ELF-1 (cell line): ENCODE results near the gene PWWP2A.
"Not testable (repeated sequence)": the region's sequence is repeated elsewhere in the genome, so short reads cannot be mapped to it uniquely, and the experiment has no call there.

ENCODE experiments used
- DNase-seq: peaks from one replicate; pipeline ENCODE4 v3.0.0-alpha.2; 2016; ENCODE audit warnings: low read depth, low spot score

The PWWP2A gene, protein sequence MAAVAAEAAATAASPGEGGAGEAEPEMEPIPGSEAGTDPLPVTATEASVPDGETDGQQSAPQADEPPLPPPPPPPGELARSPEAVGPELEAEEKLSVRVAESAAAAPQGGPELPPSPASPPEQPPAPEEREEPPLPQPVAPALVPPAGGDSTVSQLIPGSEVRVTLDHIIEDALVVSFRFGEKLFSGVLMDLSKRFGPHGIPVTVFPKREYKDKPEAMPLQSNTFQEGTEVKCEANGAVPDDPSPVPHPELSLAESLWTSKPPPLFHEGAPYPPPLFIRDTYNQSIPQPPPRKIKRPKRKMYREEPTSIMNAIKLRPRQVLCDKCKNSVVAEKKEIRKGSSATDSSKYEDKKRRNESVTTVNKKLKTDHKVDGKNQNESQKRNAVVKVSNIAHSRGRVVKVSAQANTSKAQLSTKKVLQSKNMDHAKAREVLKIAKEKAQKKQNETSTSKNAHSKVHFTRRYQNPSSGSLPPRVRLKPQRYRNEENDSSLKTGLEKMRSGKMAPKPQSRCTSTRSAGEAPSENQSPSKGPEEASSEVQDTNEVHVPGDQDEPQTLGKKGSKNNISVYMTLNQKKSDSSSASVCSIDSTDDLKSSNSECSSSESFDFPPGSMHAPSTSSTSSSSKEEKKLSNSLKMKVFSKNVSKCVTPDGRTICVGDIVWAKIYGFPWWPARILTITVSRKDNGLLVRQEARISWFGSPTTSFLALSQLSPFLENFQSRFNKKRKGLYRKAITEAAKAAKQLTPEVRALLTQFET

GRCh38 chr5:160119142-160119904, at the start of gene PWWP2A:
Gene PWWP2A, minus strand, starts transcription at chr5:160119450. Its CDS starts 62 bp downstream, at chr5:160119388.
- peak; percentile 100 for DNase-seq

GRCh38 chr5:160167624-160168165, 48.4 kb upstream of the PWWP2A start:
- DNase-seq: no peak

- DNase-seq: no peak
Observed at GRCh38 chr5:160166973-160167623, 47.8 kb upstream of the PWWP2A start.

DNA sequence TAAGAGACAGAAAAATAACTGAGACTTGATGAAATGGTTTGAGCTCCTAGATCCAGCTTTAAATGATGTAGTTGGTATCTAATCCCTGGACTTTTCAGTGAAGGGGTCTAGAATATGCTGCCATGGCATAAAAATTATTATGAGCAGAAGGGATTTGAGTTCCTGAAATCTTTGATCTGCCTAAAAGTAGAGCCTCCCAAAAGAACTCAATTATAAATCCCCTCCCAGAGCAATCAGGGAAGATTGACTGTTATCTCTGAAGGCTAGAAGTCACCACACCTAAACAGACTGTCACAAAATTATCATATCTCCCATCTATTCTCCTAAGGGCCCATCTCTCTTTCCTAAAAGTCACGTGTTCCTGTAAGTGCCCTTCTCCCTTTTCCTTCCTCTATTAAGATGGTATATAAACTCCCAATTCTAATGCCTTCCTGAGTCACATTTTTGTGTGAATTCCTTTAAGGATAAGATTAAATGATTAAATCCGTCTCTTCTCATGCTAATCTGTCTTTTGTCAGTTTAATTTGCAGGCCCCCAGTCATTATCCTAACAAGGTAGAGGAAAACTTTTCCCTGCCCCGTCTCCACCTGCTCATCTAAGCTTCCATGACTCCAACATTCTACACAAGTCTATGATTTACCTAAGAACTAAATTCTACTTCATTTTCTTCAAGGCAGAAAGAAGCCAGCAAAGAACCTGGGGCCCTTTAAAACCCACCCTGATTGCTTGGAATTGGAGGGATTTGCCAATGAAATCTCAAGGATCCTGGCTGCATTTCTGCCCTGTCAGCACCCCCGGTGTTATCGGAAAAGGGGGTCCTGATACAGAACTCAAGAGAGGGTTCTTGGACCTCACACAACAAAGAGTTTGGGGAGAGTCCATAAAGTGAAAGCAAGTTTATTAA, 47.1 kb upstream of the PWWP2A start:
- DNase-seq: no peak

DNA sequence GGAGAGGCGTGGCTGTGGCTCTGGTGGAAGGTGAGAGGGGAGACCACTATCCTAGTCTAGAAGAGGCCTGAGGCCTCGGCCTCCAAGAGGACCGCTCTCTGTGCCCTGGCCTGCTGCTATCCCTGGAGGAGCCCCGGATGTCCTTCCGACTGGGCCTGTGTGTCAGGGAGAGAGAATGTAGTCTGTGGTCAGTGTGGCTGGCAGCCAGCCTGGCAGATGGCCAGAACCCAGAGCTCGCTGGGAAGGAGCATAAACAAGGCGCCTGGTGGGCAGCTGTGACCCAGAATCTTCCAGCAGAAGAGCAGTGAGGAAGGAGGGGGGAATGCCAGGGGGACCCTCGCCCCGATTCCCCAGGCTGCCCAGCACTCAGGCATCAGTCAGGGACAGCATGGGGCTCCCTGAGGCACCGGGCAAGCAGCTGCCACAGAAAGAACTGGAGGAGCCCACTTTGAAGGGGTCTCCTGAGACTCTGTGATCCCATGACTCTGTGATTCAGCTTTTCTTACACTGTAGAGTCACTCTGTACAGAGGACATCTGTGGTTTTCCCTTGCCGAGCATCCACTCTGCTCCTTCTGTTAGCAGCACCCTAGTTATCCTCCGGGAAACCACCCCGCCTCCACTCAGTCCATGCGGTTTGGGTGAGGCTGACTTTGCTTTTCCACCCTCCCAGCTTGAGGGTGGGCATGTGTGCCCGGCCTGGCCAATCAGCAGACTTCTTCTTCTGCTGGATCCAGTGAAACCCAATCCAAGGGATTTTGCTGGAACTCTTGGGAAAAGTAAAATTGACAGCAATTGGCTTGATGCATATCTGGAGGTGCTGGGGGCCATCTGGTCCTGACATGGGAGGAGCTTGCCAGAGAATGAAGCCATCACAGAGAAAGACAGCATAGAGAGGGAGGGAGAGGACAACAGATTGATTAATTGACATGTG, 46.2 kb upstream of the PWWP2A start:
- peak; percentile 80 for DNase-seq

DNA sequence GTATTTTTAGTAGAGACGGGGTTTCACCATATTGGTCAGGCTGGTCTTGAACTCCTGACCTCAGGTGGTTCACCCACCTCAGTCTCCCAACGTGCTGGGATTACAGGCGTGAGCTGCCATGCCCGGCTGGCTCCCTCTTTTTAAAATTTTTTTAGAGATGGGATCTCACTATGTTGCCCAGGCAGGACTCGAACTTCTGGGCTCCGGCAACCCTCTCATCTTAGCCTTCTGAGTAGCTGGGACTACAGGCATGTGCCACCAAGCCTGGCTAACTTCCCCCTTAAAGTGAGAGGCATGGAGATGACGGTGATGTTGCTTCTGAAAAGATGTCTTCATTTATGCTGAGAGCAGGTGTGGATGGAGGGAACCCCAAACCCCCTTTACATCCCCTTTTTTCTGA, 43.7 kb upstream of the PWWP2A start:
- DNase-seq: no peak

- DNase-seq: no peak
Observed at GRCh38 chr5:160161626-160162025, 42.4 kb upstream of the PWWP2A start.

- not testable (repeated sequence) for DNase-seq
Observed at GRCh38 chr5:160160875-160161274, 41.6 kb upstream of the PWWP2A start.

- peak; percentile 96 for DNase-seq
Observed at GRCh38 chr5:160159991-160160792, 40.9 kb upstream of the PWWP2A start.

DNA sequence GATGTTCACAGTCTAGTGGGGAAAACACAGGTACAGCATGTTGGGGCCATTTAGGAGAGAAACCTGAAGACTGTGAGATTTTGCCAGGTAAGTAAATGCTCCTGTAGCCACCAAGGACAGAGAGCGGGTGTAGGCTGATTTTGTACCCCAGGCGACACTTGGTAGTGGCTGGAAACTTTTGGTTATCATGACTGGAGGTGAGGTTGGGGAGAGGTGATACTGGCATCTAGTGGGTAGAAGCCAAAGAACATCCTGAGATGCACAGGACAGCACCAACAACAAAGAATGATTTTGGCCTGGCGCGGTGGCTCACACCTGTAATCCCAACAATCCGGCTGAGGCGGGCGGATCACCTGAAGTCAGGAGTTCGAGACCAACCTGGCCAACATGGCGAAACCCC, 38.8 kb upstream of the PWWP2A start:
- peak; percentile 44 for DNase-seq

DNA sequence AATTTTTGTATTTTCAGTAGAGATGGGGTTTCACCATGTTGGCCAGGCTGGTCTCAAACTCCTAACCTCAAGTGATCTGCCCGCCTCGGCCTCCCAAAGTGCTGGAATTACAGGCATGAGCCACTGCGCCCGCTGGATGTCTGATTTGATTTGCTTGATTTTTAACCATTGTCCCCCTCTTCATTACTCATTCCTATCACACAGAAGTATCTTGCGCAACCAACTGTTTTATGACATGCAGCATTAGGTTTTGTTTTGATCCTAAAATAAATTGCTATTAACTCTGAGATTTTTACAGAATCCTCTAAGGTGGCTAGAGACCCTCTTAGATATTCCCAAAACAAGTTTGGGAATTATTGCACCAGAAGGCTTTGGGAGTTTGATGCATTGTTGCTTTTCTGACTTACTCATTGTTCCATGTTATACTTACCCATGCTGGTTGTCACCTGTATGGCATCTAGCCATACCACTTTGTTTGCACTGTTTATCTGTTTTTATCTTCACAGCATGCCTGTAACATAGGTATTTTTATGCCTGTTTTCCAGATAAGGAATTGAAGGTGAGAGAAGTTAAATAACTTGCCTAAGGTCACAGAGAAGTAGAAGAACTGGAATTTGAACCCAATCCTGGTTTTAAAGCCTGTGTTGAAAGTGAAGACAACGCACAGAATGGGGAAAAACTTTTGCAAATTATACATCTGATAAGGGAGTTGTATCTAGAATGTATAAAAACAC, 35.9 kb upstream of the PWWP2A start:
- no peak for DNase-seq

DNA sequence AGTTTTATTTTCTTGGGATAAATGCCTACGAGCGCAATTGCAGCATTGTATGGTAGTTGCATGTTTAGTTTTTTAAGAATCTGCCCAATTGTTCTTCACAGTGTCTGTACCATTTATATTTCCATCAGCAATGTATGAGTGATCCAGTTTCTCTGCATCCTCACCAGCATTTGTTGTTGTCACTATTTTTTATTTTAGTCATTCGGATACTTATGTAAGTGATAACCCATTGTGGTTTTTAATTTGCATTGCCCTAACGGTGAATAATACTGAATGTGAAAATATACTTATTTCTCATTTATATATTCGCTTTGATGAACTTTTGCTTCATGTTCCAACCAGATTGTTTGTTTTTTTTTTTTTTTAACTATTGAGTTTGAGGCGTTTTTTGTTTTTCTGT, 33.7 kb upstream of the PWWP2A start:
- DNase-seq: no peak

- no peak for DNase-seq
Observed at GRCh38 chr5:160152287-160152686, 33.0 kb upstream of the PWWP2A start.

DNA sequence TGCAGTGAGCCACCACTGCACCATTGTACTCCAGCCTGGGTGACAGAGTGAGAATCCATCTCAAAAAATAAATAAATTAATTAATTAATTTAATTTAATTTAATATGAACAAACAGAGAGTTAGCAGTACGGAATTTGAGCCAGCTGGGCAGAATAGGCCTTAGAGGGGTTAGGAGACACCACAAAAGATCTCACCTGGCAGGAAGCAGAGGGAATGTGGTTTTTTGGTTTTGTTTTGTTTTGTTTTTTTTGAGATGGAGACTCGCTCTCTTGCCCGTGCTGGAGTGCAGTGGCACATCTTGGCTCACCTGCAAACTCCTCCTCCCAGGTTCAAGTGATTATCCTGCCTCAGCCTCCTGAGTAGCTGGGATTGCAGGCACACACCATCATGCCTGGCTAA, 31.8 kb upstream of the PWWP2A start:
- no peak for DNase-seq

DNA sequence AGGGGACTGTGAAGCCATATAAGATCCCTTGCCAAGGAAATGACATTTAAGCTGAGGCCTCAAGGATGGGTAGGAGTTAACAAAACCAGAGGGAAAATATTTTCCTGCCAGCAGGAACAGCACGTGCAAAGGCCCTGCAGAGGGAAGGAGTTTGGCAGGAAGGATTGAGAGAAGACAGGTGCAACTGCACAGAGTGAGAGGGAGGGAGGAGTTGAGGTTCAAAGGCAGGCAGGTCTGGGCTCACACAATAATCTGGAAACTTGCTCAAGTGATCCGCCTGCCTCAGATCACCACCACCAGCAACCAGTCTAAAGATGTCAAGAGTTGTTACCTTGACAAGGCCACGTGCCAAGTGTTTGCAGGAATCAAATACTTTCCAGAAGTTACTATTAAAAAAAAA, 31.1 kb upstream of the PWWP2A start:
- no peak for DNase-seq

GRCh38 chr5:160144436-160144835, 25.2 kb upstream of the PWWP2A start:
- not testable (repeated sequence) for DNase-seq

GRCh38 chr5:160134332-160134731, 15.1 kb upstream of the PWWP2A start:
- DNase-seq: no peak

GRCh38 chr5:160133918-160134304, 14.7 kb upstream of the PWWP2A start:
- no peak for DNase-seq
